Choroid plexus epithelial cell (primary cell): ENCODE data around the gene ATG12.

ENCODE experiments used
- DNase-seq: peaks from one replicate; pipeline ENCODE4 v3.0.0-alpha.2; 2010; ENCODE audit warnings: low read depth
- H3K4me3 ChIP-seq: 2 replicates; pipeline ENCODE4 v1.5.1; 2011; ENCODE audit warnings: low read depth, mild to moderate bottlenecking, control low read depth, low read length, moderate library complexity
- TF ChIP-seq, protein P1 (sequence below): conservative IDR thresholded peaks from 2 replicates; pipeline ENCODE4 v1.5.1; 2011; ENCODE audit warnings: low read depth, mild to moderate bottlenecking, control low read depth, inconsistent platforms, low read length, moderate library complexity

ATG12 gene

DNA sequence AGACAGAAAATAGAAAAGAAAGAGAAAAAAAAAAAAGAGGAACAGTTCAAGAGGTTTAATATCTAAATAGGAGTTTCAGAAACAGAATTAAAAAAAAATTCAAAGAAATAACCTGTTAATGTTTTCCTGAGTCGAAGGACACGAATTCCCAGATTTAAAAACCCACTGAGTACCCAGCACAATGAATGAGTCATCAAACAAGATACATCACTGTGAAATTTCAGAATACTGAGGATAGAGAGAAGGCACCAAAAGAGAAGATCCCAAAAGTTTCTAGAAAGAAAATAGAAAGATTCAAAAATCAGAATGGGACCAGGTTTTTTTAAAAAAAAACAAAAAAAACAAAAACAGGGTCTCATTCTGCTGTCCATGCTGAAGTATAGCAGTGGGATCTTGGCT, 33.7 kb downstream of the ATG12 start:
- TF ChIP-seq, protein P1, sequence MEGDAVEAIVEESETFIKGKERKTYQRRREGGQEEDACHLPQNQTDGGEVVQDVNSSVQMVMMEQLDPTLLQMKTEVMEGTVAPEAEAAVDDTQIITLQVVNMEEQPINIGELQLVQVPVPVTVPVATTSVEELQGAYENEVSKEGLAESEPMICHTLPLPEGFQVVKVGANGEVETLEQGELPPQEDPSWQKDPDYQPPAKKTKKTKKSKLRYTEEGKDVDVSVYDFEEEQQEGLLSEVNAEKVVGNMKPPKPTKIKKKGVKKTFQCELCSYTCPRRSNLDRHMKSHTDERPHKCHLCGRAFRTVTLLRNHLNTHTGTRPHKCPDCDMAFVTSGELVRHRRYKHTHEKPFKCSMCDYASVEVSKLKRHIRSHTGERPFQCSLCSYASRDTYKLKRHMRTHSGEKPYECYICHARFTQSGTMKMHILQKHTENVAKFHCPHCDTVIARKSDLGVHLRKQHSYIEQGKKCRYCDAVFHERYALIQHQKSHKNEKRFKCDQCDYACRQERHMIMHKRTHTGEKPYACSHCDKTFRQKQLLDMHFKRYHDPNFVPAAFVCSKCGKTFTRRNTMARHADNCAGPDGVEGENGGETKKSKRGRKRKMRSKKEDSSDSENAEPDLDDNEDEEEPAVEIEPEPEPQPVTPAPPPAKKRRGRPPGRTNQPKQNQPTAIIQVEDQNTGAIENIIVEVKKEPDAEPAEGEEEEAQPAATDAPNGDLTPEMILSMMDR, result no peak
- DNase-seq, result no peak
- no peak overlapping the region for H3K4me3 ChIP-seq

- no peak overlapping the region for H3K4me3 ChIP-seq
These were observed 34.2 kb downstream of the ATG12 start for GRCh38 chr5:115806986-115807653.

DNA sequence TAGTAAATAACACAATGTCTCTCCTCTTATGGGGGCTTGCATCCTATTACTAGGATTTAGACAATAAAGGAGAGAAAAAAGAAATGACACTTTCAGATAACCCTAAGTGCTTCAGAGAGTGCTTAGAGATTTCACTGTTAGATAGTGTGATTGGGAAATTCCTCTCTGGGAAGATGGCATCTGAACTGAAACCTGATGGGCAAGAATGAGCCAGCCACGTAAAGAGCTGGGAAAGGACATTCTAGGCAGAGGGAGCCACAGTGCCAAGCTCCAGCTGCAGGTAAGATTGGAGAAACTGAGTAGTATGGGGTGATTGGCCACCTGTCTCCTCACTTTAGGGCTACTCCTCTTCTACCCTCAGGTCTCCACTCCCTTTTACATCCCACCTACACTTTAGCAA, 39.4 kb downstream of the ATG12 start:
- DNase-seq, result no peak
- H3K4me3 ChIP-seq, result no peak overlapping the region
- TF ChIP-seq, protein P1, result no peak

More at GRCh38 chr5:115806986-115807653, 34.2 kb downstream of the ATG12 start:
- DNase-seq, result no peak
- TF ChIP-seq, protein P1, result no peak

GRCh38 chr5:115801152-115801551, 40.2 kb downstream of the ATG12 start:
- DNase-seq, result no peak
- TF ChIP-seq, protein P1, result no peak
- H3K4me3 ChIP-seq, result no peak overlapping the region

- TF ChIP-seq, protein P1, result no peak
- H3K4me3 ChIP-seq, result no peak overlapping the region
- DNase-seq, result no peak
These were observed 41.3 kb downstream of the ATG12 start for GRCh38 chr5:115800108-115800507.

GRCh38 chr5:115798252-115798651, 43.1 kb downstream of the ATG12 start:
- TF ChIP-seq, protein P1, result no peak
- H3K4me3 ChIP-seq, result no peak overlapping the region
- DNase-seq, result no peak

DNA sequence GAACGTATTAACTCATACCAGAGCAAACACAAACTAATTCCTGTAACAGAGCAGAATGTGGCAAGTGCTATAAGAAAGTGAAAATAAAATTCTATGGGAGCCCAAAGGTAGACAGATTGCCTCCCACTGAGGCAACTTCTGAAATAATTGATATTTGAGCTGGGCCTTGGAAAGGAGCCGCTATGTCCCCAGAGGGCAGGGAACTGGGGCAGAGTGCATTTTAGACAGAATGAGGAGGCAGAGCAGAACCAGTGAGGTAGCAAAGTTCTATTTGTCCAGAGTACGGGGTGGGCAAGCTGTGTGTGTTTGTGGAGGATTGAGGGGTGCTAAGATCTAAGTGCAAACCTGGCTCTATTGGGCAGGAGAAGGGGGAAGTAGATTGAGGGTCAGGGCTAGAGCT, 44.7 kb downstream of the ATG12 start:
- TF ChIP-seq, protein P1, result no peak

More for the DNA sequence above, 44.7 kb downstream of the ATG12 start:
- no peak overlapping the region for H3K4me3 ChIP-seq
- no peak for DNase-seq
